K562 treated with DMSO at 1 percent for 12 hours (cell line): Measurements from ENCODE around the gene C12orf50. TPM values are rescaled to one million over a fixed set of nuclear protein-coding genes. Genes with fewer than 3 reads are reported as not detected.

ENCODE experiments used
- total RNA-seq: library from RNA; unstranded; fragments of 300-600 nt; gene quantifications from 2 replicates; pipeline ENCODE4 v1.2.3, GENCODE V29; 2022; ENCODE audit not compliant: insufficient read depth

The C12orf50 gene, protein sequence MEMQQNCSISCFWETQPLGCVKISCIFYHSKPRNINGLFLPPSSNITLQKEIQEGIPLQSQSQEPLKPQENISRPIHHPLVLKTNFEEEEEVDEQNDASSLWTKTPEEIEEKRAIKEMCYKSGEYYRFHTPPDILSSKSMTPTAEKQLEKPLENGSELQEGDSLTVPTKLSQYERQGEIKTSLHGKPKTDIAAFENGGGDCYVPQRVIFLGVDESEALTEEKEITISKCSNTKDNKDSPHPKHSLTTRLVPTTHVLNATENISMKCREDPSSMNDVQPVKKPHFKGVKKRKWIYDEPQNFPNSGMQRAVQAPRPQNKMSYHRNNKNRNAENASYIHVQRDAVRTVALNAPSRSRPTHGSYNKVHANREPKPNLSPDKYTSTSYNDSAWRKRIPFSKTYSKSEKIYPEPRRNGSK
- total RNA-seq, result not detected in 2 replicates

DNA sequence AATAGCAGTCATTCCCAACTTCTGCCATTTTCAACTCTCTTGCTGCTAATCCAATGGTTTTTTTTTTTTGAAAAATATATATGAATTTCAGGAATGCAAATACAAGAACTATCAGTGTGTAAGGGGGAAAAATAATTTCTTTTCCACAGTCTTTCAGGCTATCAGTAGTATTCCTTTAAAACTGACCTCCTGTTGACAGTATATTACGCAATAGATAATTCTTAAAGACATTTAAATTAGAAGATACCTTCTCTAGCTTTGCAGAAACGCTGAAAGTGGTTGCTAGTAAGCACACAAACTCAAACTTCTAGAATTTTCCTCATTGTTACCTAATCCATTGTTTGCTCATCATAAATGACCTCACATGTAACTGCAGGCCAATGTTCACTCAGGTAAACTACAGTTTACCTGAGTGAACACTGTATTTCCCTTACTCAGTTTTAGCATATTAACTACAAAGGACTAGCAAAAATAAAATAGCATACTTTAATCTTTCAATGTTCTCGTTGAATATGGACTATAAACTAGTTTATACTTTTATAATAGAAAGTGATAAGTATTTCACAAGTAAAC, at the start of gene C12orf50:
C12orf50 (minus strand) TSS at position 309 of the 573 bp plus-strand sequence. CDS start 2,439 bp downstream, outside the sequence.

Other genes starting within 250 kb of the C12orf50 start
- gene CEP290, start 112.7 kb upstream of the C12orf50 start, total RNA-seq, result 2.5 and 6.9 TPM in 2 replicates
- 1.1 and 3.5 TPM in 2 replicates for gene TMTC3, start 112.9 kb upstream of the C12orf50 start, total RNA-seq